CD4-positive, alpha-beta T cell treated with Interleukin-17A for 1 hour (primary cell): Measurements from ENCODE around the gene MPZL1.
A peak's percentile ranks its signal among the peaks of the same experiment; 100 is the strongest.
"Not testable (repeated sequence)": the region's sequence is repeated elsewhere in the genome, so short reads cannot be mapped to it uniquely, and the experiment has no call there.

Experiments
- DNase-seq: peaks from one replicate; pipeline ENCODE4 v3.0.0-alpha.2; 2020

MPZL1 gene

DNA sequence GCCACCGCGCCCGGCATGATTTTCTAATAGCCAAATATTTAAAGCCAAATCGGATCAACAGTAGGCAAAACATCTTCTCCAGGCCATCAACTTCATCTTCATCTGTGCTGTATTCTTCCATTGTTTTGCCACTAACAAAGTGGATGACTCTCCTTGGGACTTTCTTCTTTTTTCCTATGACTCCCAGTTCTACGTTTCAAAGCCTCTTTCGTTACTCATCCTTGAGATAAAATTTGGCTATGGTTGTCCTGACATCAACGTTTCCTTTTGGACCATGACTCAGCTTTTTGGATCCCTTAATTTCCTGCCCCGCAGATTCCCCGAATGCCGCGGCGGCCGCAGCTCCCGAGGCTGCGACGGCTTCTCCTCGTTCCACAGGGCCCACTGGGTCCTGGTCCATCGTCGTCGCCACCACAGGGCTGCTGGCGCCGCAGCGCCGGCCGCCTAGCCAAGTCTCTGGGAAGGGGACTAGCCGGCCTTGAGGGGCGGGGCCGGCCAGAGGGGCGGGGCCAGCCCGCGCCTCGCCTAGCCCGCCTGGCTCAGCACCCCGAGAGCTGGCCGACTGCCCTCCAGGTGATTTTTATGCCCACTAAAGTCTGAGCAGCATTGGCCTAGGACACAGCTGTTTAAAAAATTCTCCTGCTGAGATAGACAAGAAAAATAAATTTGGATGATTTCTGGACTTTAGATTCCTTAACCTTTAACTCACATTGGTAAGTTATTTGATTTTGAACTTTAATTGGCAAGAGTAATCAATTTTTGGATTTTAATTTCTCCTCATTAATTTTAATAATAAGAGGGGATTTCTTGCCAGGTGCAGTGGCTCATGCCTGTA lies 98.3 kb downstream of the MPZL1 start:
- peak; percentile 8 for DNase-seq

DNA sequence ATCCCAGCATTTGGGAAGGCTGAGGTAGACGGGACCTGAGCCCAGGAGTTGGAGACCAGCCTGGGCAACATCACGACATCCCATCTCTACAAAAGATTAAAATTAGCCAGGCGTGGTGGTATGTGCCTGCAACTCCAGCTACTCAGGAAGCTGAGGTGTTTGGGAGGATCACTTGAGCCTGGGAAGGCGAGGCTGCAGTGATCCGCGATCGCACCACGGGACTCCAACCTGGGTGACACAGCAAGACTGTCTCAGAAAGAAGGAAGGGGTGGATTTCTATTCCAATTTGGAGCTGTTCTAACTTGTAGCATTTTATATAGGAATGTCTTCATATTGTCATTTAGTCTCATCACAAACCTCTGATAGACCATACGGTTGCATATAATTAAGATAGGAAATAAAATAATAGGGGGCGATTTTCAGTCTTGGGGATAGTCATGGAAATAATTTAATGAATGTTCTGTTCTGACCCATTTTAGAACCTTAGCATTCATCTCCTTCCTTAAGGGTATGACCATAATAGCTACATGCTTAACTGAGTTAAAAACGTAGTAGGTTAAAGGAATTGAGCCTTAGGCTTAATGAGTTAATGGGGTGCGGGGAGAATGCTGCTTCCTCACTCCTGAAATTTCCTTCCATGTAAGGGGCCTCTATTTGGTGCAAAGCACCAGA lies 99.0 kb downstream of the MPZL1 start:
- DNase-seq: no peak

DNA sequence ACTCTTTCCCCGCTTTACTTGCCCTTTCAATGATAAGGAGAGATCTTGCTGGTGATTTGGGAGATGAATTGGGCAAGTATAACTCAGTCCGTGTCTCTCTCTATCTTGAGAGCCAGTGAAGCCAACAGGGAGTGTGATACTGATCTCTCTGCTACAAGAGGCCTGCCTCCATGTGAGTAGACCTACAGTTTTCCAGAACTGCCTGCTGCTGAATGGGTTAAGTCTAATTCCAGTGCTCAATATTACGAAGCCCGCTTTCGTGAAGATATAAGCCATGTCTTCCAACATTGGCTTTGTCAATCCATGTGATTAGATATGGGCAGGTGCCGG lies 99.5 kb downstream of the MPZL1 start:
- no peak for DNase-seq

DNA sequence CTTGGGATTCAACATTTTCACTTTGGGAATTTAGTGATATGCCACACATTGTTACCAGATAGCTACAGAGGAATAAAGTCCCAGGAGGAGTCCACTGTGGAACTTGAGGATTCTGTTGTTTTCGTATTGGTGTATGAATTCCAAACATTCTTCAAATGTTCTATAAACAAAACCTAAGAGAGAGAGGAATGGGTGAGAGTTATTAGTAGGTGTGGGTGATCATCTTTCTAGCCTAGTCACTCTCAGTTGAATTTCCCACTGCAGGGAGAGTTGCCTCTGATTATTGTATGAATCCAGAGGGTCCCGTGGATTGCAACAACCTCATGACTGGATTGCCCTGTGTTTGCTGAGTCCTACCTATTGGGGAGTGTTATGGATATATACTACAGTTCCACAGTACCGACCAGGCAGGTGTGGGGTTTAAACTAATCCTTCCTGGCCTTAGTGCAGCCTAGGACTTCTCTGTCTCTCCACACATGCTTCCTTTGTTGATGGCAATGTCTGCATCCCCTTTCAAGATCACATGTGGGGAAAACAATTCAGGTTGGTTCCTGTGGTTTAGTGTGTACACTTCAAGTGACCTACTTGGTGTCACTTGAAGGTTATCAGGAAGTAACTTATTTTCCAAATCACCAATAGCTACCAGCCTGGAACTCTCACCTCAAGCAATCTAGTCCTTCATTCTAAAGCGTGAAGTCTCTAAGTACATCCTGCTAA lies 100.3 kb downstream of the MPZL1 start:
- DNase-seq: no peak

DNA sequence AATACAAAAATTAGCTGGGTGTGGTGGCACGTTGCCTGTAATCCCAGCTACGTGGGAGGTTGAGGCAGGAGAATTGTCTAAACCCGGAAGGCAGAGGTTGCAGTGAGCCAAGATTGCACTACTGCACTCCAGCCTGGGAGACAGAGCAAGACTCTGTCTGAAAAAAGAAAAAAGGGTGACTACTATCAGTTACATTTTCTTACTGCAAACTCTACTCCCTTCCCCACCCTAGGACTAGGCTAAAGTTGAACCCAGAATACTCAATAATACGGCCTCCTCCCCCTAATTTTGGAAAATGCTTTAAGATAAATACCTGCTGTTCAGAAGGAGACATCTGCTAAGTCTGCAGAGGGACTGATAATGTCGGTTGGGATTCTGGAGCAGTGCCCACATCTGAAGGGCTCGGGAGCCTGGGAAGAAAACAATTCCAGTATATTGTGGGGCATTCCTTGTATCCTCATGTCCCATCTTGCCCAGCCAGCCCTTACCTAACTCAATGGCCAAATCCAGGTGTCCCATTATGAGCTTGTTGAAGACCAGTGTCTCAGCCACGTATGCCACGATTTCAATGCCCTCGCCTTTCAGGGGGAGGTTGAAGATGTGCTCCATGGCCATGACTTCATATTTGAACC lies 102.5 kb downstream of the MPZL1 start:
- no peak for DNase-seq

DNA sequence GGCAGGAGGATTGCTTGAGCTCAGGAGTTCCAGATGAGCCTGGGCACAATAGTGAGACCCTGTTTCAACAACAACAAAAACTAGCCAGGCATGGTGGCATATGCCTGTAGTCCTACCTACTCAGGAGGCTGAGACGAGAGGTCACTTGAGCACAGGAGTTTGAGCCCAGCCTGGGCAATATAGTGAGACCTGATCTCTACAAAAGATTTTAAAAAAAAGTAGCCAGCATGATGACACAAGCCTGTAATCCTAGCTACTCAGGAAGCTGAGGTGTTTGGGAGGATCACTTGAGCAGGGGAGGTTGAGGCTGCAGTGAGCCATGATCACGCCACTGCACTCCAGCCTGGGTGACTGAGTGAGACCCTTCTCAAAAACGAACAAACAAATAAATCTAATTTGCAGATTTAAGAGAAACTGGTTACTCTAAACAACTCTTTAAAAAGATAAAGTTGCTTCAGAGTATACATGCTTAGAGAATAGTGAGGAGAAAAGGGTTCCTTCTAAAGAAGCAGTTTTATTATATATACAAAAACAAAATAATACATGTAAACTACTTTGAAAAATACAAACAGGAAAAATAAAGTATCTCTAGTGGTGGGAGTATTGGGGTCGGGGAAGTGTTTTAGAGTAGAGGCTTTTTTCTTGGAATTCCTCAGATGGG lies 103.8 kb downstream of the MPZL1 start:
- DNase-seq: no peak

DNA sequence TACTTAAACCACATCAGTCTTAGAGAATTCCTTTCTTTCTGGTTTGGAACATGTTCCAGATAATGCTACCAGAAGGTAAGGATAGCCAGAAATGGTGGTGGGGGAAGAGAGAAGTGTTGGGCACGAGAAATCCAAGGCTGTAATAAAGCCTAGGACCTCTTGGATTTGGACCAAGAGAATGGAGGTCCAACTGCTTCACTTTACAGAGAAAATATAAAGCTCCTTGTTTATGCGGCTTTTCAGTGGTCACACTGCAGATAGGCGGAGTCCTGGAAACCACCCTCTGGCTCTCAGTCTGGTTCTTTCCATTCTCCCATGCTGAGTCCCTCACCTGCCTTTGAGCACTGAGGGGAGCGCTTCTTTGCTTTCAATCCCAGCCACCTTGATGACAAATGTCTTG lies 104.3 kb downstream of the MPZL1 start:
- DNase-seq: no peak

DNA sequence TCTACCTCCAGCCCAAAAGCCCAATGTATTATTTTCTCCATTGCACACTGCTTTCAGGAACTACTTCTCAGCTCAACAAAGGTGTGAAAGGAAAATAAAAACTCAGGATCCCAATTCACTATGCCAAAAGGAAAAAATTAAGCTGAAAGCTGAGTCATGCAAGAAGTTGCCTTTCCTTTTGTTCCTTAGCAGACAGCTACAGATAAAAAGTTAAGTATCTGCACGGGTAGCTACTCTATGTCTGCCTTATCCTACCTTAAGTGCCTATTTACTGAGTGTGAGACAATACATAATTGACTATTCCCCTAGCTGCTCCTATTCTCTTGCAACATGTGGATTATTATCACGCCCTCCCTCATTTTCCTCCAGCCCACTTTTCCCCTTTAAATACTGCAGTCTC lies 108.1 kb downstream of the MPZL1 start:
- DNase-seq: no peak

DNA sequence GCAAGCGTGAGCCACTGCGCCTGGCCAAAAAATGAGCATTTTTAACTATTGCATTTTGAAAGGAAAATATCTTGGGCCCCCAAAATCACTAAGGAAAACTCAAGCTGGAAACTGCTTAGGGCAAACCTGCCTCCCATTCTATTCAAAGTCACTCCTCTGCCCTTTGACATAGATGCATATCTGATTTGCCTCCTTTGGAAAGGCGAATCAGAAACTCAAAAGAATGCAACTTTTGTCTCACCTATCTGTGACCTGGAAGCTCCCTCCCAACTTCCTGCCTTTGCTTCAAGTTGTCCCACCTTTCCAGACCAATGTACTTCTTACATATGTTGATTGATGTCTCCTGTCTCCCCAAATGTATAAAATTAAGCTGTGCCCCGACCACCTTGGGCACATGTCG lies 108.9 kb downstream of the MPZL1 start:
- DNase-seq: not testable (repeated sequence)

DNA sequence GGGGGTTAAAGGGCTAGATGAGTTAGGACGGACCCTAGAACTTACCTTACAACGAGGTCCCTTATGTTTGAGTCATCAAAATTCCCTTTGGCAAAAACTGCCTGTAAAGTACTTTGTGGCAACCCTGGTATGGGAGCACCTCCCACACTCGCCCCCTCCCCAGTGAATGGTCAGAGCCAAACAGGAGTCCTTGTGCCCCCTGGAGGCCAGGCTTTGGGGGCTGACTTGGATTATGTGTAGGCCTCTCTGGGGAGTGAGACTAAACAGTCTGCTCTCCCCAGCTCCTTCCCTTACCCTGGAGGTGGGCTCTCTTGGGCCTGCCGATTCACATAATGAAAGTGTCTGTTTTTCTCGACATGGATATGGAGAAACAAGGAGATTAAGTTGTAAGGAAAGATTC lies 110.9 kb downstream of the MPZL1 start:
- no peak for DNase-seq

DNA sequence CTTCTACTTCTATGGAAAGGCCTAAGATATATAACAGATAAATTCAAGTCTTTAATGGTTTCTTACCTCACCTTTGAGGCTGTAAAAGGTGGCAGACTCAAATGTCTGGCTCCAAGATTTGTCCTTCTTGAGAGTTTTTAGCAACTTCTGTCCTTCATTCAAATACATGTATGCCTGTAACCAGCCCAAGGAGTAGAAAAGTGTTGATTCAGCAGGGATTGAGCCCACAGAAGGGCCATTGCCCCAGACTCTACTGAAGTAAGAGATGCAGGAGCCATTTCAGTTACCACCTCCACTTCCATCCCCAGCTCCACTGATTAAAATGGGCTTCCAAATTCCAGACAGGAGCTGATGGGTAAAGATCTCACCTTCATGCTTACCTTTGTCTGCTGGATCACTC lies 112.1 kb downstream of the MPZL1 start:
- DNase-seq: no peak

DNA sequence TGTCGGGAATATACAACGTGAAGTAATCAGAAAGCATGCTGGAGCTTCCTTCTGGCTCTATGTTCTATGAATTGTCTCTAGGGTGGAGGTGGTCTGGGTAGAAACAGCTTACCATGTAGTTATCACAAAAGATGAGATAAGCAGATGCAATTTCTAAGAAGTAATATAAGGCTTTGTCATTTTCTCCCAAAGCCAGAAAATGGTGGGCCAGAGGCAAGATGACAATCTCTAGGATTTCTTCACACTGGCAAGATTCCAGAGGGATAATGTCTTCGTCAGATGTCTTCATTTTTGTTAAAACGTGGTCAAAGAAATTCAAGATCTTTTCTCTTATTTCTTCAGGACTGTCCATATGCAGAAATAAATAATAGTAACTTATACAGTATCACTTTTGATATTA lies 114.4 kb downstream of the MPZL1 start:
- no peak for DNase-seq

DNA sequence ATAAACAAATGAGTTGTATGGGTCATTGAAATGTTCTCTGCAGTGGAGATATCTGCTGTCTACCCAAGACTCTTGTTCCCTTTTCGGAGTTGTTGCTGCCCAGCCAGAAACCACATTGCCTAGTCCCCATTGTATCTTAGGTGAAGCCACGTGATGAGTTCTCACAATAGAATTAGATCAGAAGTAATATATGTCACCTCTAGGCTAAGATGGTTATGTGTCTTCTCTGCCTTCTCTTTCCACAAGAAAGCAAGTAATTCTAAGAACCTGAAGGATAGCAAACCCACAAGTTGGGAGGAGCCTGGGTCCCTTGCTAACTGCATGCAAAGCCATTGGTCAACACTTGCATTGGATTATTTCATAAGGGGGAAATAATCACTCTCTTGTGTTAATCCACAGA lies 115.5 kb downstream of the MPZL1 start:
- no peak for DNase-seq

DNA sequence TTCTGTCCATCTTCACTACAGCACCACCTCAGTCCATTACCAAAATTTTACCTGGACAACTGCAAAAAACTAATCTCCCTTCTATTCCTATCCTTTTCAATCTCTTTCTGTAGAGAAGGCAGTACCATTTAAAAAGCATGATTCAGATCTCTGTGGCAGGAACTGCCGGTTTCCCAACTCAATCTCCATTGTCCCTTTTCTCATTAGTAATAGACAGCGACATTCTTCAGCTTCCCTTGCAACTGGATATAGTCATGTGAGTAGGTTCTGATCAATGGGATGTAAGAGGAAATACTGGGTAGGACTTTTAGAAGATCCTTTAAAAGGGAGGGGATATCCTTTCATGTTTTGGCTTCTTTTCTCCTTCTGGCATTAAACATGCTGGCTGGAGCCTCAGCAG lies 117.2 kb downstream of the MPZL1 start:
- DNase-seq: no peak
